Thoracic aorta (tissue), 2 donors: Measurements from ENCODE around the gene METTL26. TPM values are rescaled to one million over a fixed set of nuclear protein-coding genes. Genes with fewer than 3 reads are reported as not detected.
A peak's percentile ranks its signal among the peaks of the same experiment; 100 is the strongest.

Experiments used
- ATAC-seq: fragments of 150-250 bp; one replicate; pipeline ENCODE4 v1.8.0; 2017; ENCODE audit warnings: low read depth; ENCODE audit not compliant: insufficient number of reproducible peaks, low FRiP score
- DNase-seq: peaks from one replicate; pipeline ENCODE4 v3.0.0-alpha.2; 2020; ENCODE audit warnings: low spot score
- H3K27ac ChIP-seq, 2 donors: fragments of 200-600 bp; sonication (generic); 1 replicate in 1 of 2; 2 replicates in 1 of 2; pipeline ENCODE4 v1.5.1; 2016; ENCODE audit warnings: mild to moderate bottlenecking in 2 of 2, moderate library complexity in 2 of 2
- H3K27me3 ChIP-seq: fragments of 200-600 bp; sonication (generic); replicated peaks from 2 replicates; pipeline ENCODE4 v1.6.0; 2016; ENCODE audit warnings: mild to moderate bottlenecking; ENCODE audit not compliant: insufficient read depth
- H3K36me3 ChIP-seq: fragments of 200-600 bp; sonication (generic); one replicate; pipeline ENCODE4 v1.5.1; 2016
- H3K4me1 ChIP-seq, 2 donors: fragments of 200-600 bp; sonication (generic); 1 replicate in 1 of 2; 2 replicates in 1 of 2; pipeline versions ENCODE4 v1.5.1 to v1.6.0; 2016; ENCODE audit warnings: low read depth in 2 of 2, mild to moderate bottlenecking in 1 of 2; ENCODE audit not compliant: control insufficient read depth in 1 of 2
- H3K4me3 ChIP-seq: fragments of 200-600 bp; sonication (generic); 2 replicates; pipeline ENCODE4 v1.5.1; 2016; ENCODE audit warnings: mild to moderate bottlenecking
- H3K9me3 ChIP-seq: fragments of 200-600 bp; sonication (generic); 2 replicates; pipeline ENCODE4 v1.5.1; 2016
- CTCF ChIP-seq: fragments of 200-600 bp; sonication (generic); IDR thresholded peaks from one replicate; pipeline ENCODE4 v1.5.1; 2019; ENCODE audit warnings: antibody characterized with exemption
- total RNA-seq, 2 donors: library from RNA; depleted of rRNA; stranded (reverse); fragments of >200 nt; gene quantifications; one replicate each; pipeline versions ENCODE4 v1.1.0 to v1.2.3, GENCODE V29; 2016

The METTL26 gene
- total RNA-seq, 2 donors from 2014 or later, result 83.4 to 217 TPM

- TF ChIP-seq CTCF, result no peak
- H3K36me3 ChIP-seq, result no peaks in the 10 kb centered on the region
- H3K27ac ChIP-seq, result no peak overlapping the region
- H3K9me3 ChIP-seq, result no peaks in the 10 kb centered on the region
- no peaks in the 10 kb centered on the region for H3K27me3 ChIP-seq
- DNase-seq, result no peak
- peaks cover 24 to 37% of the 10 kb centered on the region in 2 donors for H3K4me1 ChIP-seq
- no peak for ATAC-seq
- no peak overlapping the region for H3K4me3 ChIP-seq
These were observed 11.2 kb upstream of the METTL26 start for GRCh38 chr16:647173-647902.

- no peak for TF ChIP-seq CTCF
- no peaks in the 10 kb centered on the region for H3K27me3 ChIP-seq
- no peak overlapping the region for H3K27ac ChIP-seq
- no peak for DNase-seq
- H3K9me3 ChIP-seq, result no peaks in the 10 kb centered on the region
- H3K4me1 ChIP-seq, result peaks cover 25 to 38% of the 10 kb centered on the region in 2 donors
- H3K4me3 ChIP-seq, result no peak overlapping the region
- H3K36me3 ChIP-seq, result no peaks in the 10 kb centered on the region
- ATAC-seq, result no peak
These were observed 10.6 kb upstream of the METTL26 start for GRCh38 chr16:646679-647172.

GRCh38 chr16:645852-646678 lies 10.0 kb upstream of the METTL26 start:
- DNase-seq (no peak), ATAC-seq (no peak)
- Histone ChIP-seq H3K9me3 (no peaks in the 10 kb centered on the region), H3K36me3 (no peaks in the 10 kb centered on the region), H3K4me1 (peaks cover 25 to 40% of the 10 kb centered on the region in 2 donors), H3K27ac (no peak overlapping the region), H3K27me3 (no peaks in the 10 kb centered on the region), H3K4me3 (no peak overlapping the region)
- TF ChIP-seq CTCF, result no peak

- H3K9me3 ChIP-seq, result no peaks in the 10 kb centered on the region
- H3K4me3 ChIP-seq, result no peak overlapping the region
- H3K27ac ChIP-seq, result no peak overlapping the region
- no peak for DNase-seq
- H3K4me1 ChIP-seq, result peaks cover 19 to 32% of the 10 kb centered on the region in 2 donors
- no peaks in the 10 kb centered on the region for H3K36me3 ChIP-seq
- no peak for ATAC-seq
- no peak for TF ChIP-seq CTCF
- no peaks in the 10 kb centered on the region for H3K27me3 ChIP-seq
These were observed 8.5 kb upstream of the METTL26 start for GRCh38 chr16:644556-644955.

- TF ChIP-seq CTCF, result no peak
- Histone ChIP-seq H3K9me3 (no peaks in the 10 kb centered on the region), H3K4me1 (peaks cover 13 to 27% of the 10 kb centered on the region in 2 donors), H3K27me3 (no peaks in the 10 kb centered on the region), H3K27ac (peak overlapping the region in 1 of 2 donors; percentile 60), H3K36me3 (no peaks in the 10 kb centered on the region), H3K4me3 (peak overlapping the region; percentile 88)
- DNase-seq (no peak), ATAC-seq (no peak)
These were observed 6.9 kb upstream of the METTL26 start for GRCh38 chr16:643050-643368.
